Spleen (tissue), 7 donors: ENCODE measurements around the gene SEC22A.

Experiments used
- CTCF ChIP-seq, 11 experiments: fragments of 200-600 bp in 7 of 11; fragments of 450-650 bp in 4 of 11; sonication (generic) in 4 of 11; IDR thresholded peaks in 8 of 11; conservative IDR thresholded peaks in 3 of 11; 1 replicate in 7 of 11; 2 replicates in 4 of 11; pipeline versions ENCODE4 v1.4.0 to v1.8.0; 2016 to 2021; ENCODE audit warnings: antibody characterized with exemption in 11 of 11, inconsistent platforms in 4 of 11, mild to moderate bottlenecking in 1 of 11
- POLR2A ChIP-seq, 3 donors: fragments of 450-650 bp; IDR thresholded peaks; one replicate each; pipeline ENCODE4 v1.5.1; 2017; ENCODE audit warnings: antibody characterized with exemption in 3 of 3, mild to moderate bottlenecking in 1 of 3
- POLR2AphosphoS5 ChIP-seq, 3 donors: sonication (generic); formaldehyde crosslinking; IDR thresholded peaks; one replicate each; pipeline ENCODE4 v1.5.1; 2017; ENCODE audit warnings: antibody characterized with exemption in 3 of 3
- donor health status: DM: no; HTN: no; CAD: no; lungs with moderate emphysema.
- donor health status: DM: no; HTN: no; CAD: no.
- donor health status: DM: no; HTN: no; CAD: no.

GRCh38 chr3:123276346-123277006, 74.7 kb downstream of the SEC22A start:
- TF ChIP-seq CTCF (IDR thresholded peaks at IDR 0.05 in 8 of 11, conservative IDR thresholded peaks at IDR 0.05 in 3 of 11) (no peak), POLR2AphosphoS5 (IDR thresholded peaks at IDR 0.05) (no peak), POLR2A (IDR thresholded peaks at IDR 0.05) (no peak)
